CD4-positive, alpha-beta T cell treated with Interleukin-15 for 1 hour (primary cell): Measurements from ENCODE around the gene MIA2.
"Not testable (repeated sequence)": the region's sequence is repeated elsewhere in the genome, so short reads cannot be mapped to it uniquely, and the experiment has no call there.

Experiments
- DNase-seq: peaks from one replicate; pipeline ENCODE4 v3.0.0-alpha.2; 2020

Gene MIA2

DNA sequence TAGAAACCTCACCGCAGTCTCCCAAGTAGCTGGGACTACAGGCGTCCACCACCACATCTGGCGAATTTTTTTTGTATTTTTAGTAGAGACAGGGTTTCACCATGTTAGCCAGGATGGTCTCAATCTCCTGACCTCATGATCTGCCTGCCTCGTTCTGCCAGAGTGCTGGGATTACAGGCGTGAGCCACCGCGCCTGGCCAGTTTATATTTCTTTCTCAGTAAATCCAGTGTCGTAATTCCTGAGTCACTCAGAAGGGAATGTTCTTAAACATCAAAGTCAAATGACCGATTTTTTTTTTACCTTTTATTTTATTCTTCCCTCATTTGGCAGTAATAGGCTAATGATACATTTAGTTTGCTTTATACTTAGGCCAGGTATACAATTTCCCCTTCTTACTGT lies 118.0 kb downstream of the MIA2 start:
- DNase-seq = no peak

DNA sequence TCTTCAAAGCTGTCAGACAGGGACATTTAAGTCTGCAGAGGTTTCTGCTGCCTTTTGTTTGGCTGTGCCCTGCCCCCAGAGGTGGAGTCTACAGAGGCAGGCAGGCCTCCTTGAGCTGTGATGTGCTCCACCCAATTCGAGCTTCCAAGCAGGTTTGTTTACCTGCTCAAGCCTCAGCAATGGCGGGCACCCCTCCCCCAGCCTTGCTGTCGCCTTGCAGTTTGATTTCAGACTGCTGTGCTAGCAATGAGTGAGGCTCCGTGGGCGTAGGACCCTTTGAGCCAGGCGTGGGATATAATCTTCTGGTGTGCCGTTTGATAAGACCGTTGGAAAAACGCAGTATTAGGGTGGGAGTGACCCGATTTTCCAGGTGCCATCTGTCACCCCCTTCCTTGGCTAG lies 125.4 kb downstream of the MIA2 start:
- not testable (repeated sequence) for DNase-seq

DNA sequence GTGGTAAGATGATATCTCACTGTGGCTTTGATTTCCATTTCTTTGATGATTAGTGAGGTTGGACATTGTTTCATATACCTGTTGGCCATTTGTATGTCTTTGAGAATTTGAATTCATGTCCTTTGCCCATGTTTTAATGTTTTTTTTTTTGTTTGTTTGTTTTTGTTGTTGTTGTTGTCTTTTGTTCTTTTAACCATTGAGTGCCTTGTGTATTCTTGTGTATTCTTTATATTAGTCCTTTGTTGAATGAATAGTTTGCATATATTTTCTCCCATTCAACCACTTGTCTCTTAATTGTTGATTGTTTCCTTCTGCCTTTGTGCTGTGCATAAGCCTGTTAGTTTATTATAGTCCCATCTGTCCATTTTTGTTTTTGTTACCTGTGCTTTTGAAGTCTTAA lies 126.6 kb downstream of the MIA2 start:
- no peak for DNase-seq

DNA sequence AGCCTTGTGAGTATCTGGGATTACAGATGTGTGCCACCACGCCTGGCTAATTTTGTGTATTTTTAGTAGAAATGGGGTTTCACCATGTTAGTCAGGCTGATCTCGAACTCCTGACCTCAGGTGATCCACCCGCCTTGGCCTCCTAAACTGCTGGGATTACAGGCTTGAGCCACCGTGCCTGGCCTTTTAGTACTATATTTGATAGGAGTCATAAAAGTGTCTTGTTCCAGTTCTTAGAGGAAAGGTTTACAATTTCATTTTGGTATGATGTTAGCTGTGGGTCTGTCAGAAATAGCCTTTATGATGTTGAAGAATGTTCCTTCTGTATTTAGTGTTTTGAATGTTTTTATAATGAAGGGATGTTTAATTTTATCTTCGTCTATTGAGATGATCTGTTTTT lies 127.8 kb downstream of the MIA2 start:
- DNase-seq = not testable (repeated sequence)

DNA sequence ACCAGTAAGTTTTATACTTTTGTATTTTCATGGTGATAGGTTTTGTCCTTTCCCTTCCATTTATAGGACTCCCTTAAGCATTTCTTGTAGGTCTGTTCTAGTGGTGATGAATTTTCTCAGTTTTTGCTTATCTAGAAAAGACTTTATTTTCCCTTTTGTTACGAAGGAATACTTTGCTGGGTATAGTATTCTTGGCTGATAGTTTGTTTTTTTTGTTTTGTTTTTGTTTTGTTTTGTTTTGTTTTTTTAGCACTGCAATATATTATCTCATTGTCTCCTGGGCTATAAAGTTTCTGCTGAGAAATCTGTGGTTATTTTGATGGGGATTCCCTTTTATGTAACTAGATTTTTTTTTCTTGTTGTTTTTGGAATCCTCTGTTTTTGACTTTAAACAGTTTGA lies 130.8 kb downstream of the MIA2 start:
- no peak for DNase-seq

DNA sequence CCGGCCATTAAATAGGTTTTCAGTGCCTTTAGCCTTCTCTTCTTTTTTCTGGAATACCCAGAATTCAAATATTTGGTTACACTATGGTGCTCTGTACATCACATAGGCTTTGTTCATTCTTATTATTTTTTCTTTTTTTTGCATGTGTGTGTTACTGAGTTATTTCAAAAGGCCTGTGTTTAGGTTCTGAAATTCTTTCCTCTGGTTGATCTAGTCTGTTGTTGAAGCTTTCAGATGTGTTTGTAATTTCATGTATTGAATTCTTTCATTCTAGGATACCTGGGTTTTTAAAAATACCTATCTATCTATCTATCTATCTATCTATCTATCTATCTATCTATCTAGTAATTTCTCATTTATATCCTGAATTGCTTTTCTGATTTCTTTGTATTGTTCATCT lies 131.6 kb downstream of the MIA2 start:
- DNase-seq = no peak

DNA sequence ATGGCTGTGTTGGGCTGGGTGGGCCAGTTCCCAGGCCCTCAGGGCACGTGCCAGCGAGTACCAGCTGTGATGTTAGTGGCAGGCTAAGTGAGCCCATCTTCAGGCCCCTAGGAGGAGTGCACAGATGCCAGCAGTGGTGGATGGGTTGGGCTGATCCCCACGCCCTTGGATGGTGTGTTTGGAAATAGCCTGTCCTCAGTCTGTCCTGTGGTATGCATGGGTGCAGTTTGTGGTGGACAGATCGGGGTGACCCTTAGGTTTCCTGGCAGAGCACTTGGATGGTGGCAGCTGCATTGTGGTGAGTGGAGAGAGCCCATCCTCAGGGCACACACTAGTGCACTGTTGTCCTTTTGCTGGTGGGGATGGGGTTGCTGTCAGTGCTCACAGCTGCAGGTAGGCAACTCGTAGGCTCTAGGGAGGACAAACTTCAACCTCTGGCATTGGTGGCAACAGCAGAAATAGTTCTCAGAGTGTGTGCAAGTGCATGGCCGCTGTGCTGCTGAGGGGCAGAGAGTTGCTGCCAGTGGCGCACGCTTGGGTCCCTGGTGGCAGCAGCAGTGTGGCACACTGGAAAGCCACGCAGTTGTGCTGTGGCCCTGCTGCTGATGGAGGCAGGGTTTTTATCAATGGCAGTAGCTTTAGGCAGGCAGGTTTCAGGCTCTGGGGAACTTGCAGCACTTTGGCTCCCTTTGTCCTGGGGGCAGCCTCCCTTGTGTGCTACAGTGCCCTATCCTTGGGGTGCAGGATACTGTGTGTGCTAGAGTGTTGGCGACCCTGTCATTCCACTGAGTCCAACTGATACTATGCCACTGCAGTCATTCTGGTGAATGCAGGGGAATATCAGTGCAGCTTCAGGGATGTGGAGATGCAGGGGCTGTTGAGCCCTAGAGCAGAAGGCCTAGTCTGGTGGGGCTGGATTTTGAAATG lies 133.0 kb downstream of the MIA2 start:
- no peak for DNase-seq

DNA sequence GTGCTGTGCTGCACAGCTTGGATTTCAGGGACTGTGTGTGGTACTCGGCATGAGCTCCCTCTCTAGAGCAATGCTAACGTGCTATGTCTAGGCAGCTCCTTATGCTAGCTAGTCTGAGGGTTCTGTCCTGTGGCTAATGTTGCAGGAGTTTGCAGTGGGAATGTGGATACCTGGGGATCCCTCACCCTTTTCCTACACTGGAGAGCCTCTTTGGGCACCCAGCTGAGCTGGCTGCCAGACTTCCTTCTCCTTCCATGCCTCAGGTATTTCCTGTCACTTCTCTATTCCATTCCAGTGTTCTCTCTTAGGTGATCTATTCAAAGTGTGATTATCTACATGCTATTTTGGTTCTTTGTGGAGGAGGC lies 133.7 kb downstream of the MIA2 start:
- no peak for DNase-seq

DNA sequence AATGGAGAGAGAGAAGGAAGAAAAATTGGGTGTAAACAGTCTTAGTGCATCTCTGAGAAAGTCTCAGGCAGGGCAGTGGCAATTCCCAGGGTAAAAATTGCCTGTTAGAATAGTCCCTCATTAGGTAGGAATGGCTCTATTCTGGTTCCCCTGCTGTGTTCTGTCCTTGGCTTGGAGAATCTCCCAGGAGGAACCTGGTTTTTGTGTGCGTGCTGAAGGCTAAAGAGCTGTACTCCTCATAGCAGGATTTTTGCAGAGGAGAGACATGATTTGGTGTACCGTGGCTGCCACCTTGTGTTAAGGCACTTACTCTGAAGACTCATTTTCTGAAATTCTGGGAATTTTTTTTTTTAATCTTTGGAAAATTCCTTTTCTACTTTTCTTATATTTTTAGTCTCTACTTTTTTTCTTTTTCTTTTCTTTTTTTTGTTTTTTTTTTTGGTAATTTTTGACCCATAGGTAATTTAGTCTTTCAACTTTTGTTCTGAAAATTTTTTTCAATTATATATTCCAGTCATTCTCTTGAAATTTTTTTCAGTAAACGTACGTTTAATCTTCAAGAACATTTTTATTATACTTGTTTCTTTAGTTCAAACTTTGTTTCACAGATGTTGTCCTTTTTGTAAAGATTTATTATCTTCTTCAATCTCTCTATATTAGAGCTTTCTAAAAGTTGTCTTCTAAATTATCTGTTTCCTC lies 134.7 kb downstream of the MIA2 start:
- no peak for DNase-seq

DNA sequence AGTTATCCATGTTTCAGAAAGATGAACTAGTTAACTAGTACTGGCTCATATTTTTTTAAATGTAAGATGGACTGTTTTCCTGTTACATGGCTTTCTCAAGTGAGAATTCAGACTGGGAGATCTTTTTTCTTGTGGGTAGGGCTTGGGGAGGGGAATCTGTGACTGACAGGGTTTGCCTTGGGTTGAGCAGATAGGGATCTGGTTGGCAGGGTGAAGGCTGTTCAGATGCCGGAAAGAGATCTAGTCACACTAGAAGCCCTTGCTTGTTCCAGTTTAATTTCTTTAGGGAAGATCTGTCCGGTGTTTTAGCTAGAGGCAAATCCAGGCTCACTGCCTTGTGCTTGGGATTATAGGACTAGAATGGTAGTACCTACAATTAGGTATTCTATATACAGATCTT lies 135.3 kb downstream of the MIA2 start:
- no peak for DNase-seq

DNA sequence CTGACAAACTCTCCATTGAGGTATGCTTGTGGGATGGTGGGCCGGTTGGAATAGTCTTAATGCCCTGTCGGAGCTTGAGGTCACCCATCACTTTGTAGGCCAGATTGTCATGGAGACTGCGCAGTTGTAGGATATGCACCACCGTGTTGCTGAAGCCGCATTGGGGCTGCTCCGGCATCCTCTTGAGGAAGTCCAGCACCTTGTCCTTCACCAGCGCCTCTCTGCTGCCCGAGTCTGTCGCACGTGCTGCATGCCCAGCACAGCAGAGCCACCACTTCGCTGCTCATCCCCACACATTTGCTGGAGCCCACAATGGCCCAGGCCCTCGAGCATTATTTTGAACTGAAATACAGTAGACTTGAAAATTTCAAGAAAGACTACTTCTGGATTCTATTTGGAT lies 136.7 kb downstream of the MIA2 start:
- no peak for DNase-seq

DNA sequence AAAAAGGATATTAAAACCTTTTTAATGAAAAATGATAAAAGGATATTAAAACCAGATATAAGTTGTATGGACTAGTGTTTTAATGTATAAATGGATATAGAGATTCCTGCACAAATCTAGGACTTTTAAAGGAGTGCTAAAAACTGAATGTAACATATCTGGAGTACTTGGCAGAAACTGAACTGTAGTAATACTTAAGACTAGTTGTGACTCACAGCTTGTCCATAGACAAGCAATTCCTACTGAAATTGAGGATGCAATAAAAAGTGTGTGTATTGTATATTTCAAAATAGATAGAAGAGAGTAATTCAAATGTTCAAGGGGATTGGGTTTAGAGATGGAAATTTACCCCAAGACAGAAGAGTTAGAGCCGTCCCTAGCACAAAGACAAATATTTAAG lies 138.9 kb downstream of the MIA2 start:
- DNase-seq = no peak

DNA sequence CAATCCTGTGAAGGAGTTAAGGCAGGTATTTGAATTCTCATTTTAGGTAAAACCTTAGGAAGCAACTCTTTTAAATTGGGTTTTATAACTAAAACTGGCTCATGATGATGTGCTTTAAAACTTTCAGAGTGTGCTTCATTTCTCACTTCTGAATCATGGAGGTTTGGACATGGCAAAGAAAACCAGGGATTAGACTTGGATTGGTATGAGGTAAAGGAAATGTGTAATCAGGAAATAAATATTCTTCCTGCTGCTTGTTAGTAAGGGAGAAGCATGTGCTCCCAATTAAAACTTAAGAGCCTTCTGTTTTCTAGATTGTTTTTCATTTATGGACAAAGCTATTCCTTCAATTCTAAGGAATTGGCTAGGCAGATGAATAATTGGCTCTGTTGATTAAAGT lies 141.1 kb downstream of the MIA2 start:
- DNase-seq = no peak

DNA sequence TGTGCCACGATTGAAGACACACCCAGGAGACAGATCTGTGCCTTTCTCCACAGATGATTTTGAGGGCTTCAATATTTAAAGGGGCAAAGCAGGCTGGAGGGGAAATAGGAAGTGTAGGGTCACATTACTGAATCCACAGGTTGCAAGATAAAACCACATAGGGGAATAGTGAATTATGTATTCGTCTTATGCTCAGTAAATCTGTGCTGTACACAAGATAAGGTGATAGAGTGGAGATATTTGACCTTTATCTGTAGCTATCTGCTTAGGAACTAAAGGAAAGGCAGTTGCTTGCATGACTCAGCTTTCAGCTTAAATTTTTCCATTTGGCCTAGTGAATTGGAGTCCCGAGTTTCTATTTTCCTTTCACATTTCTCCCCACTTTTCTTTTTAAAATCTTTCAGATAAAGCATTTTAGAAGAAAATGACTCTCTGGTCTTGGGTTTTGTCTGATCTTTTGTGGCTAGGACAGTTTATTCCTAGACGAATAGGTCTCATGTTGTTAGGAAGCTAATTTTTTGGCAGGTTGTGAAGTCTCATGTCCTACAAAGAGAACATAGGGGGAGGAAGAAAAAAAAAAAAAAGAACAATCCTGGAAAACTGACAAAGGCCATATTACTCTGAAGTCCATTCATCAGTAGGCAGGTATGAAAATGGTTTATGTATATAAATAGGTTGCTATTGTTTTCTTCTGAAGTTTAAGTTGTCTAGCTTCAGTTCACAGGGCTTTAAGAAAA lies 143.1 kb downstream of the MIA2 start:
- no peak for DNase-seq

DNA sequence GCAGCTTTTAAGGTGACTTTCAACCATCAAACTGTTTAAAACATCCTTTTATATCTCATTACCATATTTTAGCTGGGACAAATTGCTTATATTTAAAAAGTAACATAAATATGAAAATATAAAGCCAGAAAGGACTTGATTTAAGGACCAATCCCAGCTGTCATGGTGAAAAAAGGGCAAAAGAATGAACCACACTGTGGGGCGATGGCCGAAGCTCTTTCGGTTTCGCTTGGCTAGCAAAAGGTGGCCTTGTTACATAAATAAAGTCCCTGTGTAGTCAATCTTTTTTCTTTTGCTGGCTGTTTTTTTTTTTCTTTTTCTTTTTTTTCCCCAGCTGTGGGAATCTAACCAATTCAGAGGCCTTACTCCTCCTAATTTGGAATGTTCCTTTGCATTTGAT lies 147.7 kb downstream of the MIA2 start:
- no peak for DNase-seq

DNA sequence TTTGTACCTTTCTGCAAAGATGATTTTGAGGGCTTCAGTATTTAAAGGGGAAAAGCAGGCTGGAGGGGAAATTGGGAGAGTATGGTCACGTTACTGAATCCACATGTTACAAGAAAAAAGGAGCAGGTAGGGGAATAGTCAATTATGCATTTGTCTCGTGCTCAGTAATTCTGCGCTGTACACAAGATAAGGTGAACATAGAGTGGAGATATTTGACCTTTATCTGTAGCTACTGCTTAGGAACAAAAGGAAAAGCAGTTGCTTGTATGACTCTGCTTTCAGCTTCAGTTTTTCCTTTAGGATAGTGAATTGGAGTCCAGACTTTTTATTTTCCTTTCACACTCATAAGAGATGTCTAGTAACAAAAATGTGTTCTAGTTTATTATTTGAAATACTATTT lies 148.7 kb downstream of the MIA2 start:
- DNase-seq = no peak

DNA sequence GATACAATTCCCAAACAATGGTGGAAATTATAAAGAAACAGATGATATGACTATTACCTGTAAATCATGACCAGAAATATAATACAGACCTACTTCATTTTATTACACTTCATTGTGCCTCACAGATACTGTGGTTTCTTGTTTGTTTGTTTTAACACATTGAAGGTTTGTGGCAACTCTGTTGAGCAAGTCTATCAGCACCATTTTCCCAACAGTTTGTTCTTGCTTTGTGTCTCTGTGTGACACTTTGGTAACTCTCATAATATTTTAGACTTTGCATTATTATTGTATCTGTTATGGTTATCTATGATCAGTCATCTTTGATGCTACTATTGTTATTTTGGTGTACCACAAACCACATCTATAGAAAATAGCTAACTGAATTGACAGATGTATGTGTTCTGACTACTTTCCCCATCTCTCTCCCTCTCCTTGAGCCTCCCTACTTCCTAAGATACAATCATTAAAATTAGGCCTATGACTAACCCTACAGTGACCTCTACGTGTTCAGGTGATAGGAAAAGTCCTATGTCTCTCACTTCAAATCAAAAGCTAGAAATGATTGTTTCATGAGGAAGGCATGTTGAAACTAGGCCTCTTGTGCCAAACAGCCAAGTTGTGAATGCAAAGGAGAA lies 149.4 kb downstream of the MIA2 start:
- DNase-seq = no peak

DNA sequence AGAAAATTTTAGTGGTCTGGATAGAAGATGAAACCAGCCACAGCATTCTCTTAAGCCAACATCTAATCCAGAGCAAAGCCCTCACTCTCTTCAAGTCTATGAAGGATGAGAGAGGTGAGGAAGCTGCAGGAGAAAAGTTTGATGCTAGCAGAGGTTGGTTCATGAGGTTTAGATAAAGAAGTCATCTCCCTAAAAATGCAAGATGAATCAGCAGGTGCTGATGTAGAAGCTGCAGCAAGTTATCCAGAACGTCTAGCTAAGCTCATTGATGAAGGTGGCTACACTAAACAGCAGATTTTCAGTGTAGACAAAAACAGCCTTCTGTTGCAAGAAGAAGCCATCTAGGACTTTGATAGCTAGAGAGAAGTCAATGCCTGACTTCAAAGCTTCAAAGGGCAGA lies 150.0 kb downstream of the MIA2 start:
- no peak for DNase-seq

DNA sequence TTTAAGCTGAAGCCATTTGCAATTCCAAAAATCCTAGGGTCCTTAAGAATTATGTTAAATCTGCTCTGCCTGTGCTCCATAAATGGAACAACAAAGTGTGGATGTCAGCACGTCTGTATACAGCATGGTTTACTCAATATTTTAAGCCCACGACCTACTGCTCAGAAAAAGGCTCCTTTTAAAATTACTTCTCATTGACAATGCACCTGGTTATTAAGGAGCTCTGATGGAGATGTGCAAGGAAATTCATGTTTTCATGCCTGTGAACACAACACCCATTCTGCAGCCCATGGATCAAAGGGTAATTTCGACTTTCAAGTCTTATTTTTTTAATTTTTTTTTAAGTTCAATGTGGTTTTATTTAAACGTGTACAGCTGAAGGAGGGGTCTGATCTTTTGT lies 150.5 kb downstream of the MIA2 start:
- no peak for DNase-seq

DNA sequence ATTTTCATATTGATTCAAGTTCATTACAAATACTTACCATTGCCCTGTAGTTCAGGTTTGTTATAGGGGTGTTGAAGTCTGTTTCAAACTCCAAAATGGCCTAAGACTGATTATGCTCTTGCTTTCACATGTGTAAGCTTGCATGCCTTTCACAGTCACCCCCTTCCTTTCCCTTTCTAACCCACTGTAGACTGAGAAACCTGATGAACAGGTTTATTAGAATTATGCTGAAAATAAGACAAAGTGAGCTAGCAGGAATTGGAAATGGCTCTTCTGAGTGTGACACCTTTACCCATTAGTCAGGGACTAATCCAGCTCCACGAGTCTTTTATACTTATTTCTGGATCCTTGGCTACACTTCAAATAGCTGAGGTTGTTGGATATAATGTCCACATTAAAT lies 159.6 kb downstream of the MIA2 start:
- DNase-seq = no peak

DNA sequence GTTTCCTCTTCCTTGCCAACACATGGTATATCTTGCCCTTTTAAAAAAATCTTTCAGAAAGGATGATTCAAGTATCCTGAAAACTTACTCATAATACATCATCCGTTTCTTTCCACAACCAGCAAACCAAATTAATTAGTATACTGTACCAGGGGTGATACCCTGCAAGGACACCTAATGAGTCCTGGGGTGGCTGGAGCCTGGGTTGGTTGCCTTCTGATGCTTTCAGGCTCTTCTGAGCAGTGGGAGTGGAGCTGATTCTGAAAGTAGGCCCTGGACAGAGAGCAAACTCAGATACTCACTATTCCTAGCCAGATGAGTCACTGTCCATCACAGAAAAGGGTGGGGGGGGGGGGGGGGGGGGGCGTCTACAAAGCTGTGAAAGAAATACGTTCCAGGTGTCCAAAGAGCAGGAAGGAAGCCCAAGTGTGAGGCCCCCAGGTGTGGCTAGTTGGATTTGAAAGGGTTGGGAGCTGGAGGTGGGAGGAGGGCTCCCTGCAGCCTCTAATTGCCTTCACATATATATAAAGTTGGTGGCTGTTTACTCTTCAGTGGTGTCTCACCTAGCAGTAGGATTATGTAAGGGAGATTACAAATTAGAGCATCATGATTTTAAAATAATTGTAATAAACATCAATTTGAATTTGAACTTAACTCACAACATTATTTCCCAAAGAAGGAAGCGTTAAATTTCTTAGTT lies 162.0 kb downstream of the MIA2 start:
- no peak for DNase-seq

DNA sequence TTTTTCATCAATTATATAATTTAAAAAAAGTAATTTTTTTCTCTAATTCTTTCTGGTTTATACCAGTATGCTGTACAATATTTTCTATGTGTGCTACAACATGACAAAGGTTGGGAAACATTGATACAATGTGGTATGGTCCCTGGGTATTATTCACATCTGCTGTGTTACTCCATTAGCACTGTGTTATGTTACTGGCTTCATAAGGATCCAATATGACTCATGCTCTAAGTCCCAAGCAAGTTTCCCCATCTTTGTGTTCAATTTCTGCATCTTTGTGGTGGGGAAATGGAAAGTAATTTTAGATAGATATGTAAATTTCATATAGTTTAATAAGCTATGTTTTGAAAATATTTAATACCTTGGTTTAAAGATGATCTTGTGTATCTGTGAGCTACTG lies 162.7 kb downstream of the MIA2 start:
- DNase-seq = no peak

DNA sequence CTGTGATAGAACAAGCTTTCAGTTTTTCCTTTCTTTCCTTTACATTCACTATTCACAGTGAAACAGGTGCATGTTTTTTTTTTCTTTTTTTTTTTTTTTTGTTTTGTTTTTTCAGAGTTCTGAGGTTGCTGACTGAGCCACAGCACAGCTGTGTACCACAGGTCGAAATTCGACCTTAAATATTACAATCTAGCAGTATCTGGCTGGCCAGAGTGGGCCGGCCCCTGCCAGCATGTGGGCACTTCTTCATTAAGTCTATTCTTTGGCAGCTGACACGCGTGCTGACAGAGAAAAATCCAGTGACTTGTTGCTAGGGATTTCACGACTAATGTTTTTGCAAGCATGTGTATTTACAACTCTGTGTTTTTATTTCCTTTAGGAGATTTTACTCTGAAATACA lies 164.7 kb downstream of the MIA2 start:
- DNase-seq = no peak
